22Rv1 (cell line): ENCODE results near the gene ZNF577.

Experiments used
- H3K27ac ChIP-seq: fragments of 450-650 bp; 2 replicates; pipeline ENCODE4 v1.5.1; 2017
- ZFX ChIP-seq: fragments of 450-650 bp; IDR thresholded peaks from 2 replicates; pipeline ENCODE4 v1.6.1; 2017; ENCODE audit warnings: antibody characterized with exemption, borderline replicate concordance
- TF ChIP-seq, protein P1 (sequence below): fragments of 450-650 bp; IDR thresholded peaks from 2 replicates; pipeline ENCODE4 v1.5.1; 2017; ENCODE audit warnings: mild to moderate bottlenecking

The ZNF577 gene

DNA sequence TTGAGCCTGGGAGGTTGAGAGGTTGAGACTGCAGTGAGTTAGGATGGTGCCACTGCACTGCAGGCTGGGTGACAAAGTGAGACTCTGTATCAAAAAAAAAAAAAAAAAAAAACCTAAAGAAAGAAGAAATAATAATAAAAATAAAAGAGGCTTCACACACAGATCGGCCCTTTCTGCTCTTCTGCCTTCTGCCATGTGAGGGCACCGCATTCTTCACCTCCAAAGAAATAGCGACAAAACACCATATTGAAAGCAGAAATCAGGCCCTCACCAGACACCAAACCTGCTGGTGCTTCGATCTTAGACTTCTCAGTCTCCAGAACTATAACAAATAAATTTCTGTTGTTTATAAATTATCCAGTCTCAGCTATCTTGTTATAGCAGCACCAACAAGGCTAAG, 14.1 kb upstream of the ZNF577 start:
- TF ChIP-seq, protein P1, sequence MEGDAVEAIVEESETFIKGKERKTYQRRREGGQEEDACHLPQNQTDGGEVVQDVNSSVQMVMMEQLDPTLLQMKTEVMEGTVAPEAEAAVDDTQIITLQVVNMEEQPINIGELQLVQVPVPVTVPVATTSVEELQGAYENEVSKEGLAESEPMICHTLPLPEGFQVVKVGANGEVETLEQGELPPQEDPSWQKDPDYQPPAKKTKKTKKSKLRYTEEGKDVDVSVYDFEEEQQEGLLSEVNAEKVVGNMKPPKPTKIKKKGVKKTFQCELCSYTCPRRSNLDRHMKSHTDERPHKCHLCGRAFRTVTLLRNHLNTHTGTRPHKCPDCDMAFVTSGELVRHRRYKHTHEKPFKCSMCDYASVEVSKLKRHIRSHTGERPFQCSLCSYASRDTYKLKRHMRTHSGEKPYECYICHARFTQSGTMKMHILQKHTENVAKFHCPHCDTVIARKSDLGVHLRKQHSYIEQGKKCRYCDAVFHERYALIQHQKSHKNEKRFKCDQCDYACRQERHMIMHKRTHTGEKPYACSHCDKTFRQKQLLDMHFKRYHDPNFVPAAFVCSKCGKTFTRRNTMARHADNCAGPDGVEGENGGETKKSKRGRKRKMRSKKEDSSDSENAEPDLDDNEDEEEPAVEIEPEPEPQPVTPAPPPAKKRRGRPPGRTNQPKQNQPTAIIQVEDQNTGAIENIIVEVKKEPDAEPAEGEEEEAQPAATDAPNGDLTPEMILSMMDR: no peak
- TF ChIP-seq ZFX: no peak

DNA sequence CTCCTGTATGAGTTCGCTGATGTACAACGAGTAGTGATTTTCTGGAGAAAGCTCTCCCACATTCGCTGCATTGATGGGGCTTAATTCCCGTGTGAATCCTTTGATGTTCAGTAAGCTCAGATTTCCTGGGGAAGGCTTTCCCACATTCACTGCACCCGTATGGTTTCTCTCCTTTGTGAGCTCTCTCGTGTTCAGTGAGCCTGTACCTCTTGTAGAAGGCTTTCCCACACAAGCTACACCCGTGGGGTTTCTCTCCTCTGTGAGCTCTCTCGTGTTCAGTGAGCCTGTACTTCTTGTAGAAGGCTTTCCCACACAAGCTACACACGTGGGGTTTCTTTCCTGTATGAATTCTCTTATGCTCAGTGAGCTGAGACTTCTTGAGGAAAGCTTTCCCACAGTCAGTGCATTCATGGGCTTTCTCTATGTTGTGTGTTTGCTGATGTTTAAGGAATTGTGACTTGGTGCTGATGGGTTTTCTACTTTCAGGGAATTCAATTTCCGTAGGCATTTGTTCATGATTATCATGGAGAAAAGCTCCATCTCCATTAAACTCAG, 3.5 kb upstream of the ZNF577 start:
- H3K27ac ChIP-seq: no peak overlapping the region
- TF ChIP-seq, protein P1: no peak
- TF ChIP-seq ZFX: no peak

More for the DNA sequence above, 14.1 kb upstream of the ZNF577 start:
- no peak overlapping the region for H3K27ac ChIP-seq

DNA sequence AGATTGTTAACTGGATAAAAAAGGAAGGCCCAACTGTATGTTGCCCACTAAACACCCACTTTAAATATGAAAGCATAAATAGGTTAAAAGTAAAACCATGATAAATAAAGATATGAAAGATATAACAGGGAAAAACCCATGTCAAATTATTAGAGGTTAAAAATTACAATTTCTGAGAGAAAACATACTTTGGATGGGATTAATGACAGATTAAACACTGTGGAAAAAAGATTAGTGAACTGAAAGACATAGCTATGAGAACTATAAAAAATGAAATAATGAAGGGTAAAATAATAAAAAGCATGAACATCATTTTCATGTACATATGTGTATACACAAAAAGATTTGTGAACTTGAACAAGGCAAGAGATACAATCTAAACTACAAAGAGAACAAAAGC, 2.2 kb upstream of the ZNF577 start:
- H3K27ac ChIP-seq: no peak overlapping the region
- TF ChIP-seq, protein P1: no peak
- no peak for TF ChIP-seq ZFX

DNA sequence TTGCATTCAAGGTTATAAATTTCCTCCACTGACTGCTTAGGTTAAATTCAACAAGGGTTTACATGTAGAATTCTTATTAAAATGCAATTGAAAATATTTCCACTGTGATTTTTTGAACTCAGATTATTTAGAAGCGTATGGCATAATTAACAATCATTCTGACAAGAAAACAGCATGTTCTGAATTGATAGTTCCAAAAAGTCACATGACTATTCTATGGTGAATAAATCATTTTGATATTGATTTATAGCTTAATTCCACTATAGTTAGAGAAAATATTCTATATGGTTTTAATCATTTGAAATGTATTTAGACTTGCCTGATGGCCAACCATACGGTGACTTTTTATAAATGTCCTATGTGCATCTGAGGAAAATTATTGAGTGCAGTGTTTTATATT, 3.0 kb downstream of the ZNF577 start:
- H3K27ac ChIP-seq: no peak overlapping the region
- TF ChIP-seq, protein P1: no peak
- TF ChIP-seq ZFX: no peak

DNA sequence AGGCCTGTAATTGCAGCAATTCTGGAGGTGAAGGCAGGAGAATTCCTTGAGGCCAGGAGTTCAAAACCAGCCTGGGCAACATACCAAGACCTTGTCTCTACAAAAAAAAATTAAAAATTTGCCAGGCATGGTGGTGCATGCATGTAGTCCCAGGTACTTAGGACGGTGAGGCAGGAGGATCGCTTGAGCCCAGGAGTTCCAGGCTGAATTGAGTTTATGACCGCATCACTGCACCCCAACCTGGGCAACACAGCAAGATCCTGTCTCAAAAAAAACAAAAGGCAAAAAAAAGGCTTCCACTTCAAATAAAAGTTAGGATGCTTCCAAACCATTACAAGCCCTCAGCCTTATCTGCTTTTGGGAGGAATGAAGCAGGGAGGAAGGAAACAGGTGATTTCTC, 5.2 kb downstream of the ZNF577 start:
- no peak for TF ChIP-seq ZFX
- TF ChIP-seq, protein P1: no peak
- H3K27ac ChIP-seq: no peak overlapping the region

DNA sequence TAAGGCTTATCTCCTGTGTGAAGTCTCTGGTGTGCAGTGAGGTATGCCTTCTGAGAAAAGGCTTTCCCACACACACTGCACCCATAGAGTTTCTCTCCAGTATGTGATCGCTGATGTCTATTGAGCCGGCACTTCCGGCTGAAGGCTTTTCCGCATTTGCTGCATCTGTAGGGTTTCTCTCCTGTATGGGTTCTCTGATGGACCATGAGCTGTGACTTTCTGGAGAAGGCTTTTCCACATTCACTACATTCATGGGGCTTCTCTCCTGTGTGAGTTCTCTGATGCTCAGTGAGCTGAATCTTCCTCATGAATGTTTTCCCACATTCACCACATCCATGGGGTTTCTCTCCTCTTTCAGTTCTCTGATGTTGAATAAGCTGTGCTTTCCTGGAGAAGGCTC, 14.7 kb downstream of the ZNF577 start:
- no peak for TF ChIP-seq ZFX
- TF ChIP-seq, protein P1: no peak
- H3K27ac ChIP-seq: no peak overlapping the region

DNA sequence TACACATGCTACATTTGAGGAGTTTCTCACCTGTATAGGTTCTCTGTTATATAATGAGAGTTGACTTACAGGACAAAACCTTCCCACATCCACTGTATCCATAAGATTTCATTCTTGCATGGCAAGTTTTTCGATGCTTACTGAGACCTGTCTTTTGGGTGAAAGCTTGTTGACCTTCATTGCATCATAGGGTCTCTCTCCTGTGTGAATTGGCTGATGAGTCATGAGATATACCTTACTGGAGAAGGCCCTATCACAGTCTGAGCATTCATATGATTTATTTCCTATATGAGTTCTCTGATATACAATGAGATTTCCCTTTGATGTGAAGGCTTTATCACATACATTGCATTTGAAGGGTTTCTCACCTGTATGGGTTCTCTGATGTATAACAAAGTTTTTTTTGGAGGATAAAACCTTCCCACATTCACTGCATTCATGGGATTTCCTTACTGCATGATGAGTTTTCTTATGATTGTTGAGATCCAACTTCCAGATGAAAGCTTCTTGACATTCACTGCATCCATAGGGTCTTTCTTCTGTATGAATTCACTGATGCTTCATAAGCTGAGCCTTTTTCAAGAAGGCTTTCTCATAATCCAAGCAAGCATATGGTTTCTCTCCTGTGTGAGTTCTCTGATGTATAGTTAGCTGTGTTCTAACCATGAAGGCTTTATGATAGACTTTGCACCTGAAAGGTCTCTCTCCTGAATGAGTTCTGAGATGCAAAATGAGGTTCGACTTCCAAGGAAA, 25.7 kb downstream of the ZNF577 start:
- TF ChIP-seq, protein P1: no peak
- TF ChIP-seq ZFX: no peak

More for the DNA sequence above, 25.7 kb downstream of the ZNF577 start:
- no peak overlapping the region for H3K27ac ChIP-seq
